ENCODE data around the gene SPOCK1. TPM values are rescaled to one million over a fixed set of nuclear protein-coding genes. Genes with fewer than 3 reads are reported as not detected.
A peak's percentile ranks its signal among the peaks of the same experiment; 100 is the strongest.

Gene SPOCK1
- total RNA-seq, 1 experiment from 2014 or later = 29.1 TPM

GRCh38 chr5:137073189-137073588 is 425.9 kb downstream of the SPOCK1 start:
- peak; percentile 66 for DNase-seq (ENCODE audit: low read depth)

GRCh38 chr5:137072361-137073115 is 426.6 kb downstream of the SPOCK1 start:
- DNase-seq (ENCODE audit: low read depth) = peak; percentile 38

- DNase-seq (ENCODE audit: low read depth) = no peak
Measured at GRCh38 chr5:137071931-137072330, 427.2 kb downstream of the SPOCK1 start.

GRCh38 chr5:137071526-137071925 is 427.6 kb downstream of the SPOCK1 start:
- no peak for DNase-seq (ENCODE audit: low read depth)

GRCh38 chr5:137070521-137070920 is 428.6 kb downstream of the SPOCK1 start:
- no peak for DNase-seq (ENCODE audit: low read depth)

- DNase-seq (ENCODE audit: low read depth) = no peak
Measured at GRCh38 chr5:137069358-137069757, 429.8 kb downstream of the SPOCK1 start.

GRCh38 chr5:137061382-137061781 is 437.7 kb downstream of the SPOCK1 start:
- DNase-seq (ENCODE audit: low read depth) = no peak

GRCh38 chr5:137058089-137058488 is 441.0 kb downstream of the SPOCK1 start:
- no peak for DNase-seq (ENCODE audit: low read depth)

- no peak for DNase-seq (ENCODE audit: low read depth)
Measured at GRCh38 chr5:137056676-137057075, 442.4 kb downstream of the SPOCK1 start.

GRCh38 chr5:137055271-137055872 is 443.8 kb downstream of the SPOCK1 start:
- DNase-seq (ENCODE audit: low read depth) = no peak

- DNase-seq (ENCODE audit: low read depth) = no peak
Measured at GRCh38 chr5:137054792-137055191, 444.3 kb downstream of the SPOCK1 start.

GRCh38 chr5:137054335-137054734 is 444.8 kb downstream of the SPOCK1 start:
- no peak for DNase-seq (ENCODE audit: low read depth)

GRCh38 chr5:137051161-137051560 is 448.0 kb downstream of the SPOCK1 start:
- peak; percentile 20 for DNase-seq (ENCODE audit: low read depth)

- DNase-seq (ENCODE audit: low read depth) = peak; percentile 31
Measured at GRCh38 chr5:137040641-137041340, 458.3 kb downstream of the SPOCK1 start.

- DNase-seq (ENCODE audit: low read depth) = no peak
Measured at GRCh38 chr5:137040024-137040423, 459.1 kb downstream of the SPOCK1 start.

- DNase-seq (ENCODE audit: low read depth) = no peak
Measured at GRCh38 chr5:137037848-137038247, 461.3 kb downstream of the SPOCK1 start.

GRCh38 chr5:137036640-137037039 is 462.5 kb downstream of the SPOCK1 start:
- peak; percentile 42 for DNase-seq (ENCODE audit: low read depth)

- DNase-seq (ENCODE audit: low read depth) = peak; percentile 65
Measured at GRCh38 chr5:137035480-137035878, 463.6 kb downstream of the SPOCK1 start.

GRCh38 chr5:137034764-137035479 is 464.2 kb downstream of the SPOCK1 start:
- no peak for DNase-seq (ENCODE audit: low read depth)

GRCh38 chr5:137034213-137034612 is 464.9 kb downstream of the SPOCK1 start:
- no peak for DNase-seq (ENCODE audit: low read depth)

GRCh38 chr5:137032929-137033328 is 466.2 kb downstream of the SPOCK1 start:
- peak; percentile 14 for DNase-seq (ENCODE audit: low read depth)

- no peak for DNase-seq (ENCODE audit: low read depth)
Measured at GRCh38 chr5:137027758-137028157, 471.4 kb downstream of the SPOCK1 start.
